D721Med (cell line): ENCODE results near the gene AGAP5.

Experiments used
- DNase-seq: peaks from one replicate; pipeline ENCODE4 v3.0.0; 2011; ENCODE audit warnings: low spot score; ENCODE audit not compliant: insufficient read length
- FAIRE-seq: peaks from 2 replicates; lab custom pipeline; 2011; peaks lifted over from hg19 to GRCh38; lab: Jason Lieb, UNC
- TF ChIP-seq, protein P1 (sequence below): IDR thresholded peaks from 2 replicates; pipeline ENCODE4 v1.5.1; 2012; ENCODE audit warnings: mild to moderate bottlenecking, control low read depth; ENCODE audit not compliant: insufficient read depth; ENCODE audit errors: missing control alignments

AGAP5 gene

GRCh38 chr10:73645251-73645650 is 52.7 kb downstream of the AGAP5 start:
- TF ChIP-seq, protein P1, sequence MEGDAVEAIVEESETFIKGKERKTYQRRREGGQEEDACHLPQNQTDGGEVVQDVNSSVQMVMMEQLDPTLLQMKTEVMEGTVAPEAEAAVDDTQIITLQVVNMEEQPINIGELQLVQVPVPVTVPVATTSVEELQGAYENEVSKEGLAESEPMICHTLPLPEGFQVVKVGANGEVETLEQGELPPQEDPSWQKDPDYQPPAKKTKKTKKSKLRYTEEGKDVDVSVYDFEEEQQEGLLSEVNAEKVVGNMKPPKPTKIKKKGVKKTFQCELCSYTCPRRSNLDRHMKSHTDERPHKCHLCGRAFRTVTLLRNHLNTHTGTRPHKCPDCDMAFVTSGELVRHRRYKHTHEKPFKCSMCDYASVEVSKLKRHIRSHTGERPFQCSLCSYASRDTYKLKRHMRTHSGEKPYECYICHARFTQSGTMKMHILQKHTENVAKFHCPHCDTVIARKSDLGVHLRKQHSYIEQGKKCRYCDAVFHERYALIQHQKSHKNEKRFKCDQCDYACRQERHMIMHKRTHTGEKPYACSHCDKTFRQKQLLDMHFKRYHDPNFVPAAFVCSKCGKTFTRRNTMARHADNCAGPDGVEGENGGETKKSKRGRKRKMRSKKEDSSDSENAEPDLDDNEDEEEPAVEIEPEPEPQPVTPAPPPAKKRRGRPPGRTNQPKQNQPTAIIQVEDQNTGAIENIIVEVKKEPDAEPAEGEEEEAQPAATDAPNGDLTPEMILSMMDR, result no peak
- FAIRE-seq, result no peak
- no peak for DNase-seq

- TF ChIP-seq, protein P1, result no peak
- peak; percentile 9 for DNase-seq
- no peak for FAIRE-seq
Measured at GRCh38 chr10:73644767-73645166, 53.1 kb downstream of the AGAP5 start.

GRCh38 chr10:73644015-73644743 is 53.7 kb downstream of the AGAP5 start:
- DNase-seq (peak; percentile 80), FAIRE-seq (peak; percentile 44)
- TF ChIP-seq, protein P1, result peak; percentile 88

GRCh38 chr10:73643362-73643761 is 54.5 kb downstream of the AGAP5 start:
- TF ChIP-seq, protein P1, result no peak
- DNase-seq (no peak), FAIRE-seq (no peak)

DNA sequence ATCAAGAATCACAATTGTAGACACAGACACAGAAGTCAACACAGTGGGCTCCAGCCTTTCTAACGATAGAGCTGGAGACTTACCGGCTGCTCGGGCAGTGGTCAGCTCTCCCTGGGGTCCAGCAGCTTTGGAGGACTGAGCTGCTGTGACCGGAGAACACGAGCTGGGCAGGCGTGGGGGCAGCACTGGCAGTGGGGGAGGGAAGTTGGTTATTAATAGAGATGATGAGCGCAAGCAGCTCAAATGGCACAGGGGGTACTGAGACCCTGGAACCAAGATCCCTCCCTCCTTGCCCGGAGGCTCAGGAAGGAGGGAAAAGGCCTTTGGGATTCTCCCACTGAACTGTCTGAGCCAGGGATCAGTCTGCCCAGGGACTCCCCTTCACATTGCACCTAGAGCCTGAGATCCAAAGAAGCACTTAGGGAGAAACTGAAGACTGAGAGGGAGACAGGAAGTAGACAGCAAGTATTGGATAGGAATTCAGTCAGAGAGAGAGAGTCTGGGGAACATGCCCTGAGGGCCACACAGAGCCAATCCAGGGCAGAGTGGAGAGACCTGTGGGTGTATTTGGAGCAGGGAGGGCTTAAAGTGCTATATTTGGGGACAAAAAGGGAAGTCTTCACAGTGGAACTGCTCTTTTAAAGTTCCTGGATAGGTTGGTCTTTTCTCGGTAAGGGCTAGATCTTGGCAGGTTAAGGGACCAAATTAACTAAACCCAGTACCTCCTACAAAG is 56.4 kb downstream of the AGAP5 start, which contains the start of gene MYOZ1:
Gene MYOZ1 (minus strand): TSS at position 147 of the 733 bp plus-strand sequence. CDS start 1,457 bp downstream, outside the sequence.
- FAIRE-seq, result no peak
- TF ChIP-seq, protein P1, result no peak
- DNase-seq, result no peak

DNA sequence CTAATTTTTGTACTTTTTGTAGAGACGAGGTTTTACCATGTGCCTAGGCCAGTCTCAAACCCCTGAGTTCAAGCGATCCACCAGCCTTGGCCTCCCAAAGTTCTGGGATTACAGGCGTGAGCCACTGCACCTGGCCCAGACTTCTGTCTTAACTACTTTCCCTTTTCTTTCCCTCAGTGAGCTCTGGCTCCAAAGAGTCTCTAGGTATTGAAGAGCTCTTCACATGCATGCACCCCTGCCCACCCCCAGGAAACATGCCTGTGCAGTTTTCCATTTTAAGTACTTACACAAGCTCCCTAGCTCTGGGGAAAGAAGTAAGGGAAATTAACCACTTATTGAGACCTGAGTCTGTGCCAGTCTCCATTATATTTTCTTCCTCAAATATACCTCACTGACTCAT is 58.6 kb downstream of the AGAP5 start:
- no peak for FAIRE-seq
- TF ChIP-seq, protein P1, result no peak
- no peak for DNase-seq

DNA sequence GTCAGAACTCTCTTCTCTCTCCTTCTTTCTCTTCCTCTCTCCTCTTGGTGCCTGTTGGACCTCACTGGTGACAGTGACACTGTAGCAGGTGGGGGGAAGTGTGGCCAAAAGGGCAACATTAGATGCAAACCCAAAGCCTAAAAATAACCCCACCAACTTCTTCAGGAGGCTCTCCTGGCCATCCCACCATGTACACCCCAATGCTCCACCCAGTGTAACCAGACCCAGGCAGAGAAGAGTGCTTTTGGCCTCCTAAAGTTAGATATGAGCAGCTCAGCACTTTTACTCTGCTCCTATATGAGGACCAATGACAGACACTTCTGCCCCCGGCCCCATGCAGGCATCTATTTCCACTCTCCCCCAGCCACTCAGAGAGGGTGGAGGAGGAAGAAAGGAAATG is 62.1 kb downstream of the AGAP5 start:
- TF ChIP-seq, protein P1, result no peak
- no peak for FAIRE-seq
- no peak for DNase-seq
